ENCODE measurements around the gene RNASE8.

The RNASE8 gene

GRCh38 chr14:21093769-21094681, 36.4 kb downstream of the RNASE8 start:
- DNase-seq: peak; percentile 24

- peak; percentile 62 for DNase-seq
Measured at GRCh38 chr14:21095430-21096205, 38.0 kb downstream of the RNASE8 start.

GRCh38 chr14:21096438-21096837, 38.8 kb downstream of the RNASE8 start:
- DNase-seq: no peak

- no peak for DNase-seq
Measured at GRCh38 chr14:21096978-21097635, 39.5 kb downstream of the RNASE8 start.

- DNase-seq: no peak
Measured at GRCh38 chr14:21097636-21098075, 40.0 kb downstream of the RNASE8 start.

- DNase-seq: peak; percentile 47
Measured at GRCh38 chr14:21098076-21098891, 40.7 kb downstream of the RNASE8 start, which contains the start of gene ZNF219. ZNF219 (minus strand) TSS chr14:21098655; CDS start chr14:21093591, 5,064 bp downstream.

- DNase-seq: no peak
Measured at GRCh38 chr14:21098892-21099595, 41.4 kb downstream of the RNASE8 start.

GRCh38 chr14:21099596-21099985, 42.0 kb downstream of the RNASE8 start:
- DNase-seq: no peak

GRCh38 chr14:21100931-21101330, 43.3 kb downstream of the RNASE8 start, which contains the start of gene TMEM253:
TMEM253 (plus strand) TSS chr14:21101066; CDS start chr14:21101344, 278 bp downstream.
- DNase-seq: no peak

GRCh38 chr14:21101802-21102413, 44.3 kb downstream of the RNASE8 start:
- no peak for DNase-seq

GRCh38 chr14:21102521-21103410, 45.1 kb downstream of the RNASE8 start:
- DNase-seq: no peak

GRCh38 chr14:21103411-21103709, 45.7 kb downstream of the RNASE8 start:
- DNase-seq: no peak

GRCh38 chr14:21103710-21104447, 46.3 kb downstream of the RNASE8 start:
- DNase-seq: peak; percentile 97

GRCh38 chr14:21104448-21105060, 46.9 kb downstream of the RNASE8 start:
- peak; percentile 81 for DNase-seq

GRCh38 chr14:21105095-21105494, 47.5 kb downstream of the RNASE8 start:
- no peak for DNase-seq

- peak; percentile 38 for DNase-seq
Measured at GRCh38 chr14:21106176-21106497, 48.5 kb downstream of the RNASE8 start.

GRCh38 chr14:21106498-21107282, 49.1 kb downstream of the RNASE8 start:
- DNase-seq: peak; percentile 73

GRCh38 chr14:21107283-21107800, 49.7 kb downstream of the RNASE8 start:
- DNase-seq: peak; percentile 40
